B cell (primary cell): ENCODE results near the gene TNFRSF13B.
"Not testable (repeated sequence)": the region's sequence is repeated elsewhere in the genome, so short reads cannot be mapped to it uniquely, and the experiment has no call there.

Source experiments
- EZH2 ChIP-seq: IDR thresholded peaks from 2 replicates; pipeline ENCODE4 v1.6.1; 2012; ENCODE audit warnings: borderline replicate concordance, low read depth, mild to moderate bottlenecking, moderate library complexity, low read length; ENCODE audit not compliant: insufficient read depth, poor library complexity, severe bottlenecking
- TF ChIP-seq, protein P1 (sequence below): fragments of 200-600 bp; IDR thresholded peaks from one replicate; pipeline ENCODE4 v1.8.0; 2022; ENCODE audit warnings: antibody characterized with exemption, mild to moderate bottlenecking

DNA sequence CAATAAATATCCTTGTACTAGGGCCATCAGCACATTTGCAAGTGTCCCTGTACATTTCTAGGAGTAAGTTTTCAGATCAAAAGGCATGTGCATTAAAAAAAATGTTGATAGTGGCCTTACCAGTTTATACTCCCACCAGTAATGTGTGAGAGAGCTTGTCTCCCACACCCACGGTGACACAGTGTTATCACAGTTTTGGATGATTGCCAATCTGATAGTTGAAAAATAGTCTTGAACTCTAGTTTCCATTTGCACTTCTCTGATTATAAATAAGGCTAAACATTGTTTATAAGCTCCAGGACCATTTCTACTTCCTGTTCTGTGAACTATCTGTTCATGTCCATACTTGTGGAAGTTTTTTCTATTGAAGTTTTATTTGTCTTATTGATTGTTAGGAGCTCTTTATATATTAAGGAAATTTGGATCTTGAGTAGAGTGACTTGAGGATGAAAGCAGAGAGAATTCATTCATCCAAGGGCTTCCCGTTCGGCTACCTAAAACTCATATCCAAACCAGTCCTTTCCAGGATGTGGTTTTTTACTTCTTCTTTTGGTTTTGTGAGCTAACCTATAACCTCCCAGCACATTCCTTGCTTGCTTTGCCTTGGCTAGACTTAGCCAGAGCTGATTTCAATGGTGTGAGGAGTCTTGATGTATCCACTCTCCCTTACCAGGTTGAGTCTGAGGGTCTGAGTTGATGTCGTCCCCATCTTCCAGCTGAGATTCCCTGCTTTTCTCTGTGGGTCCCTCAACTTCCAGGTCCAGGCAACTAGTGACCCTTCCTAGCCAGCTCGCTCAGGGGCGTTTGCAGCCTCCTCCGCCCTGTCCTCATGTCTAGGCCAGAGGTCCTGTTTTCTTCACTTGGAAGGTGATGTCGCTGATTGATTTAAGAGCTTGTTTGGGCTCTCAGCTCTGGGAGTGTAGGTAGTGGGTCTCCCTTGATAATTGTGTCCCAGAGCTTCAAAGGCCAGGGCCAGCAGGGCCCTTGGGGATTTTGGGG is 44.6 kb upstream of the TNFRSF13B start:
- TF ChIP-seq, protein P1, sequence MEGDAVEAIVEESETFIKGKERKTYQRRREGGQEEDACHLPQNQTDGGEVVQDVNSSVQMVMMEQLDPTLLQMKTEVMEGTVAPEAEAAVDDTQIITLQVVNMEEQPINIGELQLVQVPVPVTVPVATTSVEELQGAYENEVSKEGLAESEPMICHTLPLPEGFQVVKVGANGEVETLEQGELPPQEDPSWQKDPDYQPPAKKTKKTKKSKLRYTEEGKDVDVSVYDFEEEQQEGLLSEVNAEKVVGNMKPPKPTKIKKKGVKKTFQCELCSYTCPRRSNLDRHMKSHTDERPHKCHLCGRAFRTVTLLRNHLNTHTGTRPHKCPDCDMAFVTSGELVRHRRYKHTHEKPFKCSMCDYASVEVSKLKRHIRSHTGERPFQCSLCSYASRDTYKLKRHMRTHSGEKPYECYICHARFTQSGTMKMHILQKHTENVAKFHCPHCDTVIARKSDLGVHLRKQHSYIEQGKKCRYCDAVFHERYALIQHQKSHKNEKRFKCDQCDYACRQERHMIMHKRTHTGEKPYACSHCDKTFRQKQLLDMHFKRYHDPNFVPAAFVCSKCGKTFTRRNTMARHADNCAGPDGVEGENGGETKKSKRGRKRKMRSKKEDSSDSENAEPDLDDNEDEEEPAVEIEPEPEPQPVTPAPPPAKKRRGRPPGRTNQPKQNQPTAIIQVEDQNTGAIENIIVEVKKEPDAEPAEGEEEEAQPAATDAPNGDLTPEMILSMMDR, result not testable (repeated sequence)
- TF ChIP-seq EZH2, result not testable (repeated sequence)
